ENCODE data around the gene SH3BGRL3.
"Not testable (repeated sequence)": the region's sequence is repeated elsewhere in the genome, so short reads cannot be mapped to it uniquely, and the experiment has no call there.

SH3BGRL3 gene

GRCh38 chr1:26306290-26307229 is 26.7 kb downstream of the SH3BGRL3 start, which contains the start of gene UBXN11:
TSS of gene UBXN11 (minus strand) at chr1:26306636. CDS start at chr1:26302883, 3,753 bp downstream.
- Histone ChIP-seq H4K12ac (ENCODE audit: low read depth, low read length) (no peak within 1 kb of the TSS), H3K14ac (ENCODE audit: low read length) (peak within 1 kb of the TSS; percentile 36), H3K79me2 (ENCODE audit: control insufficient read depth, insufficient read depth, low read length, poor library complexity) (no peaks in the 10 kb centered on the region), H3K9me3 (ENCODE audit: insufficient read depth, low read depth, low read length) (no peaks in the 10 kb centered on the region), H3K27ac (ENCODE audit: low read depth, low read length) (no peak within 1 kb of the TSS), H3K36me3 (ENCODE audit: control insufficient read depth in 1 of 2, insufficient read depth in 2 of 2, low read length in 2 of 2) (no peaks in the 10 kb centered on the region), H3K18ac (ENCODE audit: low read length) (no peak within 1 kb of the TSS), H3K79me1 (ENCODE audit: low read length) (peaks cover 11% of the 10 kb centered on the region), H3K4me1 (ENCODE audit: control insufficient read depth in 1 of 2, insufficient read depth in 2 of 2, low read length in 2 of 2) (peaks cover 16 to 20% of the 10 kb centered on the region in 2 experiments), H4K91ac (ENCODE audit: low read depth, low read length) (peak within 1 kb of the TSS; percentile 28), H3K9ac (ENCODE audit: low read length) (peak within 1 kb of the TSS; percentile 97), H3K23ac (ENCODE audit: low read length) (no peak within 1 kb of the TSS), H3K27me3 (ENCODE audit: insufficient read depth, low read length) (no peaks in the 10 kb centered on the region), H2AFZ (ENCODE audit: insufficient read depth, low read length, poor library complexity) (peak within 1 kb of the TSS; percentile 73), H3K4ac (ENCODE audit: low read depth, low read length) (no peak within 1 kb of the TSS), H4K8ac (ENCODE audit: low read depth, low read length) (peak within 1 kb of the TSS; percentile 78), H3K4me2 (ENCODE audit: low read length) (peak within 1 kb of the TSS; percentile 77), H2AK5ac (ENCODE audit: low read length) (no peak within 1 kb of the TSS), H2BK5ac (ENCODE audit: low read depth, low read length, poor library complexity) (no peak within 1 kb of the TSS), H2BK12ac (ENCODE audit: low read length) (no peak within 1 kb of the TSS), H3K4me3 (ENCODE audit: low read depth, low read length) (peak within 1 kb of the TSS; percentile 99), H2BK120ac (ENCODE audit: insufficient read depth, low read length, poor library complexity) (no peak within 1 kb of the TSS)
- peak; percentile 98 to 99 for DNase-seq
- WGBS (ENCODE audit: extremely low coverage, insufficient coverage, insufficient read length): no CpG with 5 or more reads among the region's 51 CpGs

GRCh38 chr1:26307363-26307781 is 27.5 kb downstream of the SH3BGRL3 start:
- Histone ChIP-seq H3K9ac (ENCODE audit: low read length) (no peak overlapping the region), H3K23ac (ENCODE audit: low read length) (no peak overlapping the region), H2BK5ac (ENCODE audit: low read depth, low read length, poor library complexity) (no peak overlapping the region), H3K14ac (ENCODE audit: low read length) (no peak overlapping the region), H3K4me1 (ENCODE audit: control insufficient read depth in 1 of 2, insufficient read depth in 2 of 2, low read length in 2 of 2) (peaks cover 15 to 19% of the 10 kb centered on the region in 2 experiments), H3K79me2 (ENCODE audit: control insufficient read depth, insufficient read depth, low read length, poor library complexity) (no peaks in the 10 kb centered on the region), H3K79me1 (ENCODE audit: low read length) (peaks cover 10% of the 10 kb centered on the region), H4K12ac (ENCODE audit: low read depth, low read length) (peak overlapping the region; percentile 73), H4K8ac (ENCODE audit: low read depth, low read length) (peak overlapping the region; percentile 39), H3K36me3 (ENCODE audit: control insufficient read depth in 1 of 2, insufficient read depth in 2 of 2, low read length in 2 of 2) (no peaks in the 10 kb centered on the region), H3K4ac (ENCODE audit: low read depth, low read length) (no peak overlapping the region), H4K91ac (ENCODE audit: low read depth, low read length) (no peak overlapping the region), H3K4me2 (ENCODE audit: low read length) (peak overlapping the region; percentile 74), H2BK120ac (ENCODE audit: insufficient read depth, low read length, poor library complexity) (no peak overlapping the region), H2AK5ac (ENCODE audit: low read length) (no peak overlapping the region), H3K4me3 (ENCODE audit: low read depth, low read length) (no peak overlapping the region), H2BK12ac (ENCODE audit: low read length) (no peak overlapping the region), H3K9me3 (ENCODE audit: insufficient read depth, low read depth, low read length) (no peaks in the 10 kb centered on the region), H3K27me3 (ENCODE audit: insufficient read depth, low read length) (no peaks in the 10 kb centered on the region), H3K18ac (ENCODE audit: low read length) (no peak overlapping the region), H2AFZ (ENCODE audit: insufficient read depth, low read length, poor library complexity) (no peak overlapping the region), H3K27ac (ENCODE audit: low read depth, low read length) (no peak overlapping the region)
- no CpG with 5 or more reads among the region's 6 CpGs for WGBS (ENCODE audit: extremely low coverage, insufficient coverage, insufficient read length)
- DNase-seq: no peak

- Histone ChIP-seq H2AK5ac (ENCODE audit: low read length) (peak overlapping the region; percentile 66), H3K4me1 (ENCODE audit: control insufficient read depth in 1 of 2, insufficient read depth in 2 of 2, low read length in 2 of 2) (peaks cover 6 to 11% of the 10 kb centered on the region in 2 experiments), H4K91ac (ENCODE audit: low read depth, low read length) (peak overlapping the region; percentile 48), H4K8ac (ENCODE audit: low read depth, low read length) (peak overlapping the region; percentile 61)
- H3K9ac ChIP-seq (ENCODE audit: low read length); H3K18ac ChIP-seq (ENCODE audit: low read length); H3K36me3 ChIP-seq (ENCODE audit: control insufficient read depth in 1 of 2, insufficient read depth in 2 of 2, low read length in 2 of 2); H3K79me2 ChIP-seq (ENCODE audit: control insufficient read depth, insufficient read depth, low read length, poor library complexity); H3K9me3 ChIP-seq (ENCODE audit: insufficient read depth, low read depth, low read length); H3K79me1 ChIP-seq (ENCODE audit: low read length); H3K27me3 ChIP-seq (ENCODE audit: insufficient read depth, low read length); H2BK12ac ChIP-seq (ENCODE audit: low read length); H3K23ac ChIP-seq (ENCODE audit: low read length); H3K4me2 ChIP-seq (ENCODE audit: low read length); H3K4ac ChIP-seq (ENCODE audit: low read depth, low read length); H3K27ac ChIP-seq (ENCODE audit: low read depth, low read length); H4K12ac ChIP-seq (ENCODE audit: low read depth, low read length); DNase-seq; H2AFZ ChIP-seq (ENCODE audit: insufficient read depth, low read length, poor library complexity); H2BK5ac ChIP-seq (ENCODE audit: low read depth, low read length, poor library complexity); H3K14ac ChIP-seq (ENCODE audit: low read length); H2BK120ac ChIP-seq (ENCODE audit: insufficient read depth, low read length, poor library complexity); H3K4me3 ChIP-seq (ENCODE audit: low read depth, low read length): not testable (repeated sequence)
- no CpG with 5 or more reads among the region's 21 CpGs for WGBS (ENCODE audit: extremely low coverage, insufficient coverage, insufficient read length)
Measured at GRCh38 chr1:26307966-26308899, 28.3 kb downstream of the SH3BGRL3 start.

- H2BK12ac ChIP-seq (ENCODE audit: low read length): no peak overlapping the region
Measured at GRCh38 chr1:26314501-26314900, 34.6 kb downstream of the SH3BGRL3 start.

More at GRCh38 chr1:26314501-26314900, 34.6 kb downstream of the SH3BGRL3 start:
- Histone ChIP-seq H3K14ac (ENCODE audit: low read length) (no peak overlapping the region), H3K27me3 (ENCODE audit: insufficient read depth, low read length) (no peaks in the 10 kb centered on the region), H3K27ac (ENCODE audit: low read depth, low read length) (no peak overlapping the region), H3K9me3 (ENCODE audit: insufficient read depth, low read depth, low read length) (no peaks in the 10 kb centered on the region), H4K12ac (ENCODE audit: low read depth, low read length) (no peak overlapping the region), H3K79me1 (ENCODE audit: low read length) (no peaks in the 10 kb centered on the region), H2AFZ (ENCODE audit: insufficient read depth, low read length, poor library complexity) (no peak overlapping the region), H3K79me2 (ENCODE audit: control insufficient read depth, insufficient read depth, low read length, poor library complexity) (no peaks in the 10 kb centered on the region), H2BK5ac (ENCODE audit: low read depth, low read length, poor library complexity) (no peak overlapping the region), H3K4me1 (ENCODE audit: control insufficient read depth in 1 of 2, insufficient read depth in 2 of 2, low read length in 2 of 2) (peaks cover 6 to 8% of the 10 kb centered on the region in 2 experiments), H3K4ac (ENCODE audit: low read depth, low read length) (no peak overlapping the region), H3K23ac (ENCODE audit: low read length) (no peak overlapping the region), H3K18ac (ENCODE audit: low read length) (no peak overlapping the region), H3K4me2 (ENCODE audit: low read length) (no peak overlapping the region), H2BK120ac (ENCODE audit: insufficient read depth, low read length, poor library complexity) (no peak overlapping the region), H4K91ac (ENCODE audit: low read depth, low read length) (no peak overlapping the region), H2AK5ac (ENCODE audit: low read length) (no peak overlapping the region), H3K36me3 (ENCODE audit: control insufficient read depth in 1 of 2, insufficient read depth in 2 of 2, low read length in 2 of 2) (no peaks in the 10 kb centered on the region), H3K4me3 (ENCODE audit: low read depth, low read length) (no peak overlapping the region), H4K8ac (ENCODE audit: low read depth, low read length) (no peak overlapping the region), H3K9ac (ENCODE audit: low read length) (no peak overlapping the region)
- no CpG with 5 or more reads among the region's 5 CpGs for WGBS (ENCODE audit: extremely low coverage, insufficient coverage, insufficient read length)
- no peak for DNase-seq

Data from trophoblast cell (in vitro differentiated cells and primary cell).